CD4-positive, alpha-beta T cell treated with Interleukin-17A for 4 hours (primary cell): ENCODE measurements around the gene FOXA3.

ENCODE experiments used
- DNase-seq: peaks from one replicate; pipeline ENCODE4 v3.0.0-alpha.2; 2020; ENCODE audit warnings: mixed read lengths

FOXA3 gene

DNA sequence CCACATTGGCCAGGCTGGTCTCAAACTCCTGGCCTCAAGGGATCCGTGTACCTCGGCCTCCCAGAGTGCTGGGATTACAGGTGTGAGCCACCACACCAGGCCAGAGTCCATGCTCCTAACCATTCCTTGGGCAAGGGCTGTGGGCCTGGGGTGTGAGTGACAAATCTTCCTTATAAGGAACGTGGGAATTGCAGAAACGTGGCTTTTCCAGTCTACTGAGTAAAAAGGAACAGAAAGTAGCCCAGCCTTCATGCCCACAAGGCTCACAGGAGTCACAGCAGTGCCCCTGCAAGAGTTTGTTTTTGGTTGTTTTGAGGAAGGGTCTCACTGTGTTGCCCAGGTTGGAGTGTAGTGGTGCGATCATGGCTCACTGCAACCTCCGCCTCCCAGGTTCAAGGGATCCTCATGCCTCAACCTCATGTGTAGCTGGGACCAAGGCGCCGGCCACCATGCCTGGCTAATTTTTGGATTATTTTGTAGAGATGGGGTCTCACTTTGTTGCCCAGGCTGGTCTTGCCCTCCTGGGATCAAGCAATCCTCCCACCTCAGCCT, 33.2 kb downstream of the FOXA3 start:
- no peak for DNase-seq

DNA sequence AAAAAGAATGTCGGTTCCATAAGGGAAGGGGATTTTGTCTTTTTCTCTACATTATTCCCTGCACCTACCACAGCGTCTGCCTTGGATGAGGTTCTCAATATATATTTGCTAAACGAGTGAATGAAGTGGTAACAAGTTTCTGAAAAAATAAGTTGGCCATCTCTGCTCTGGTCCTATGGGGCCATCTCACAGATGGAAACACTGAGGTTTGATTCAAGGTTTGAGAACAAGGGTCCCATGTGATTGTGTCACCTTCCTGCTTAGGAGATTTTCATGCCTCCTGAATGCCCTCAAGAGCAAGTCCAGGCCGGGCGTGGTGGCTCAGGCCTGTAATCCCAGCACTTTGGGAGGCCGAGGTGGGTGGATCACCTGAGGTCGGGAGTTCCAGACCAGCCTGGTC, 35.1 kb downstream of the FOXA3 start:
- DNase-seq = no peak

DNA sequence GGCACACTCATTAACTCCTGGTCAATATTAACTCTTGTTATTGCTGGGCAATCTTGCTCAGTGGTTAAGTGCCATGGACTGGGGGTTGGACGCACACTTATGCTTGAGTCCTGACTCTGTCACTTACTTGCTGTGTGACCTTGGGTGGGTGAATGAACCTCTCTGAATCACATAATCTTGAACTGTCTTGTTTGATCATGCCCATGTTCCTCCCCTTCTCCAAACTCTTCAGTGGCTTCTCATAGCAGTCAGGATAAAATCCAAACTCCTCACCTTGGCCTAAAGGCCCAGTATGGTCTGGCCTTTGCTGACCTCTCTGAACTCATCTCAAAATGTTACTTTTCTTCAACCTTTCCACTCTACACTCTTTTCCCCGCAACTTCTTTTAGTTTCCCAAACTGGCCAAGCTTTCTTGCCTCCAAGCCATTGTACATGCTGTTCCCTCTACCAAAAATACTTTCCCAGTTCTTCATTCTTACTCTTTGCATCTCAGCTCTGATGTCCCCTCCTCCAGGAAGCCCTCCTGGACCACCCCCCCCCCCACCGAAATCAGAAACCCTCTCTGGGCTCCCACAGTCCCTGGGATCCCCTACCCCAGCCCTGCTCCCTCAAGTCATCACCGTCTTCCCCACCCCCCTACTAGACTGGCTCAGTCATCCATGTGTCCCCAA, 35.9 kb downstream of the FOXA3 start:
- DNase-seq = no peak

DNA sequence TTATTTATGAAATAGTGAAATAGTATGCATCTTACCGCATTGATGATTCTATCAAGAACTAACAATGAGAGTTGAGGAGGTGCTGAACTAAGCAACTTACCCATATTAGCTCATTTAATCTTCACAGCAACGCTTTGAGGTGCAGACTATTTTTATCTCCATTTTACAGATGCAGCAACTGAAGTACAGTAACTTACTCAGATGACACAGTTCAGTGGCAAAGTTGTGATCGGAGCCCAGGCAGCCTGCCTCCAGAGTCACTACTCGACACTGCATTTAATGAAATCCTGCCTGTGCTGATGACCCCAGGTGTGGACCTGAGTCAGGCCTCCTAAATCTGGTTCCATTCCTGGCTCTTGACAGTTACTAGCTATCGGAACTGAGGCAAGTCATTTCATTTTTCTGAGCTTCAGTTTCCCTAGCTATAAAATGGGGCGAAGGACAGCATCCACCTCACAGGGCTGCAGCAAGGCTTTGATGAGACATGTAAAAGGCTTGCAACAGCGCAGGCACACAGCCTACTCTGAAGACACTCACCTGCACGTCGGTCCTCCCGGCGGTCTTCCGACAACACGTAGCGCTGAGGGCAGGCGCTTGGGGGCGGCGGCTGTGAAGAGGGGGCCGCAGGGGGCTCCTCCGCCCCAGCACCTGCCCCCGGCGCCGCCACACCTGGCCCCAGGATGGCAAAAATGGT, 36.8 kb downstream of the FOXA3 start:
- no peak for DNase-seq

DNA sequence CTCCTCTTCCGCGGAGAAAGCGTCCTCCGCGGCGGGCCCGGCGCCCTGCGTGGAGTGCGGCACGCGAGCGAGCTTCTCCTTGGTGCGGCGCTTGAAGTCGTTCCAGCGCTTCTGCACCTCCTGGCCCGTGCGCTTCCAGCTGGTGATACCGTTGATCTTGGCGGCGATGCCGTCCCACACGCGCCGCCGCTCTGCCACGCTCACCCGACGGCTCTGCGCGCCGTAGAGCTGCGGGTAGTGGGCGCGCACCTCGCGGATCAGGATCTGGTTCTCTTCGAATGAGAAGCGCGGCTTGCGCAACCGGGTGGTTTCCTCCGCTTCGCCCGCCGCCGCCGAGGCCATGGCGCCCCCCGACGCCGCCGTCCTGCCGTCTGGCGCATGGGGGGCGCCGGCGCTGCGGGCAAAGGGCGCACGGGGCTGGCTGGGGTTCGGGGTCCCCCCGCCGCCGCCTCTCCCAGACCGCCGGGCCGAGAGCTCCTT, 37.3 kb downstream of the FOXA3 start:
- peak; percentile 25 for DNase-seq

DNA sequence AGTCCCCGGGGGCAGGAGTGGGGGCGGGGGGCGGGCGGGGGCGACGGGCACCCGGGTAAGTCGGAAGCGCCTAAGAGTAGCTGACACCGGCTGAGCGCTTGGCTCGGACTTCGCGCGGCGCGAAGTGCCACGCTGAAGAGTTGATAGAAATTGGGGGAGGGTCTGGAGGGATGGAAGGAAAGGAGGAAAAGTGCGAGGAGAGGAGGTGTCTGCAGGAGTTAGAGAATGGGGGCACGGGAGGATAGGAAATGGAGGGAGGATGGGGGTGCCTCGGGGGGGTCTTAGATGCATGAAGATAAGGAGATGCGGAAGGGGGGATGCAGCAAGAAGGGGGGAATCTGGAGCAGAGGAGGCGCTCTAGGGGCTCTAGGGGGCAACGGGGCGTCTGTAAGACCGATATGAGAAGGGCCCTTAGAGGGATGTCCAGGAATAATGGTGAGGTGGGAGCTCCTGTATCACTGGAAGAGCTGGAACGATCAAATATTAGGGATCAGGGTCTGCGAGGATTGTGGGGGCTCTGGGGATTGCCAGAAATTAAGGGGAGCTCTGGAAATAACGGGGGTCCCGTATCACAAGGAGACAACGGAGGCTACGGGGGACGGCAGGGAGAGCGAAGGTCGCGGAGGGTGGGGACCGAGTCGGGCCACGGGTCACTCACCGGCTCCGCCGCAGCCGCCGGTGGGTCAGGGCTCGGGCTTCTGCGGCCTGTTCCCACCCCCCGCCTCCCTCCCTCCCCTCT, 38.0 kb downstream of the FOXA3 start, which contains the start of gene MYPOP:
TSS of gene MYPOP (minus strand) at position 702 of the 739 bp plus-strand sequence. CDS start 840 bp downstream, outside the sequence.
- DNase-seq = peak; percentile 25

DNA sequence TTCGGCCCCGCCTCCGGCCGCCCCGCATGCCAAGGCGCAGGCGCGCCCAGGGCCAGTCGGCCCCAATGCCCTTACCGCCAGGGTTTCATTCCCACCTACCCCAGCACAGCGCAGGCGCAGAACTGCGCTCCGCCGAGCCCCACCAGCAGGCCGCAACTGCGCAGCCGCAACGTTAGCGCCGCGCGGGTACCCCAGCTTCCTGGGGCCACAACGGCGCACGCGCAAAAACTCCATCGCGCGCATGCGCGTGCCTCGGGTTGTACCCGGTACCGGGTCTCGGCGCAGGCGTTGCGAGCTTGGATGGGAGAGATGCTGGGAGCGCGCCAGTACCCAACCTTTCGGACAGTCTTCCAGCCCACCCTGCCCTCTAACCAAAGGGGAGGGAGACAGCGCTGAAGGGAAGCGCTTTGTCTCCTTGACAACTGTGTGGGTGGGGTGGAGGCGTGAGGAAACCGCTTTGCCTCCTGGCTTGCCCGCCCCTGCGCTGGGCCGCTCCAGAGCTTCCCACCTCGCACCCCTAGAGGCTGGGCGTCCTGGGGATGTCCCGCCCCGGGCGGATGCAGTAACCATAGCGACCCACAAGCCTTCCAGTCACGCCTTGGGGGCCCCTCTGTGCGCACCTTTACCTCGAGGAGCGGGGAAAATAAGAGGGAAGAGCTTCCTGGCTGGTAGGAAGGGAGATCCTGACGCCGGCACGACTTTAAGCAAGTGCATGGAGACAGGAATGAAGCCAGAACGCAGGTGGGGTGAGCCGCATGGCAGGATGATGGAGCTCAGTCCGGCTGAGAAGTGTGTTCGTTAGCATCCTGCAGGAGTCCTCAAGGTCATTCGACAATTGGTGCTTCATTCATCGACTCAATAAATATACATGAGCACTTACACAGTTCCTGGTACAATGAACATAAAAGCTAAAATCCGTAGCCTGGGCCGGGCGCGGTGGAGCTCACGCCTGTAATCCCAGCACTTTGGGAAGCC, 38.8 kb downstream of the FOXA3 start:
- peak; percentile 100 for DNase-seq

DNA sequence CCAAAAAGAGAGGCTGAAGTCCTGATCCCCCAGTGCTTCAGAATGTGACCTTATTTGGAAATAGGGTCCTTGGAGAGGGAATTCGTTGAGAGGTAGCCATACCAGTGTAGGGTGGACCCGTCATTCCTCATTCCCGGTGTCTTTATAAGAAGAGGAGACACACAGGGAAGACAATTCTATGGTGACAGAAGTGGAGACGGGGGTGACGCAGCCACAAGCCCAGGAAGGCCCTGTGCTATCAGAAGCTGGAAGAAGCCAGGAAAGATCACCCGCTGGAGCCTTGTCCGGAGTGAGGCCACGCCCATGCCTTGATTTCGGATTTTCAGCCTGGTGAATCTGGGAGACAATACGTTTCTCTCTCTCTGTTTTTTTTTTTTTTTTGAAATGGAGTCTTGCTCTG, 40.9 kb downstream of the FOXA3 start:
- DNase-seq = no peak

DNA sequence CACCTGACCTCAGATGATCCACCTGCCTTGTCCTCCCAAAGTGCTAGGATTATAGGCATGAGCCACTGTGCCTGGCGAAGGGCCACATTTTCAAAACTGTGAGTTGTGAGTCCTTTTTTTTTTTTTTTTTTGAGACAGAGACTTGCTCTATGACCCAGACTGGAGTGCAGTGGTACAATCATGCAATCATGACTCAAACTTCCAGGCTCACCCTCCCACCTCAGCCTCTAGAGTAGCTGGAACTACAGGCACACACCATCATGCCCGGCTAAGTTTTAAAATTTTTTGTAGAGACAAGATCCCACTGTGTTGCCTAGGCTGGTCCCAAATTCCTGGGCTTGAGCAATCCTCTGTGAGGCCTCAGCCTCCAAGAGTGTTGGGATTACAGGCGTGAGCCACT, 42.1 kb downstream of the FOXA3 start:
- no peak for DNase-seq

DNA sequence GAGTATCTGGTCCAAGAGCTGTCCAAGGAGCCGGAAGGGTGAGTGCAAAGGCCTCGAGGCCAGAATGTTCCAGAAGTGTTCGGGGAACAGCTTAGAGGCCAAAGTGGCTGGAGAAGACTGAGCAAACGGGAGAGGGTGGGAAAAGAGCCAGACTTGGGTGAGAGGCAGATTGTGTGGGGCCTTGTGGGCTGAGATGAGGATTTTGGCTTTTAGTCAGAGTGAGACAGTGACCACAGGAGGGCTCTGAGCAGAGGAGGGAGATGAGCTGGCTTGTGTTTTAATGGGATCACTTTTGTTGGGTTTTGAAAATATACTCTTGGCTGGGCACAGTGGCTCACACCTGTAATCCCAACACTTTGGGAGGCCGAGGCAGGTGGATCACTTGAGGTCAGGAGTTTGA, 44.8 kb downstream of the FOXA3 start:
- no peak for DNase-seq

DNA sequence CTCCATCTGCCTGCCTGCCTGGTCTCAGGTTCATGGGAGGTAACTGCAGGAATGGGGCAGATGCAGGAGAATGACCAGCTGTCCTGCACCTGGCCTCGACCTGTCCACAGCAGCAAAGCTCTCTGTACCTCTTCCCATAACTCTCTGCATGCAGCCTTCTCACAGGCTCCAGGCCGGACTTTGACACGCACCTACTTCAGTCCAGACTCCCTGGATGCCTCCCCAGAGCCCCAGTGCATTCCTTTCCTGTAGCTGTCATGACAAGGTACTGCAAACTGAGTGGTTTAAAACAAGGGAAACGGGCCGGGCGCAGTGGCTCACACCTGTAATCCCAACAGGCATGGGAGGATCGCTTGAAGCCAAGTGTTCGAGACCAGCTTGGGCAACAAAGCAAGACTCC, 47.2 kb downstream of the FOXA3 start:
- DNase-seq = no peak

DNA sequence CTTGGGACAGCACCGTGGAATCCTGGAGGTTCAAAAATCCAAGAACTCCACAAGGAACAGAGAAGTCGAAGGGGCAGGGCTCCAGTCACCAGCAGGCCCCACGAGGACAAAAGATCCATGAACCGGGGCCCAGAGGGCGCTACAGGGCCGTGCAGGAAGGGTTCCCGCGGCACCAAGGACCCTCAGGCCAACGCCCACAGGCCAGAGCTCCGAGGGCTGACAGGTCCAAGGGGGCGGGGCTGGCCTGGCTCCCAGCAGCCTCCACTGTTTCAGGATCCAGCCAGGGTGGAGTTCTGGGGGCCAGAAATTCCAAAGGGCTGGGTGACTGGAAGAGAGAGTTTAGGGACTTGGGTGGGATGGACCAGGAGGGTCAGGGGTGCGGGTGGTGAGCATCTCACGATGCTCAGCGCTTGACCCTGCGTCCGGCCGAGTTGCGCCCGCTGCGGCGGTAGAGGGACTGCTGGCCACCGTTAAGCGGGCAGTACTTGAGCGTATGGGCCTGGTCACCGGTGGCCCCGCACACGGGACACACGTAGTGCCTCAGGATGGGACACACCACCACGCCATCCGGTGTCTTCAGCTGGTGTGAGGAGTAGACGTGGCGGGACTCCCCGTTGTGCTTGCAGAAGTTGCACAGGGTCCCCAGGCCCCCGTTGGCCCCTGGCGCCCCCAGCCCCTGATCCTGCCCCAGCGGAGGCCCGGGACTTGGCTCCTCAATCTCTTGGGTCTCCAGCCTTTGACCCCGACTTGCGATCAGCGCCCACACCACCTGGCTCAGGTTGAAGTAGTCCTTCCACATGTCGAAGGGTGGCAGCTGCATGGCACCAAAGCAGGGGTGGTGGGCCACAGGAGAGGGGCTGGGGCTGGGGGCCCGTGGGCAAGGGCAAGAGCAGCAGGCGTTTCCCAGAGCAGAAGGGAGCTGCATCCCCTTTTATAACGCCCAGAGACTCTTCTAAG, 50.0 kb downstream of the FOXA3 start, which contains the start of gene NANOS2:
TSS of gene NANOS2 (minus strand) at position 905 of the 957 bp plus-strand sequence. CDS start at position 820, 85 bp downstream.
- DNase-seq = no peak

DNA sequence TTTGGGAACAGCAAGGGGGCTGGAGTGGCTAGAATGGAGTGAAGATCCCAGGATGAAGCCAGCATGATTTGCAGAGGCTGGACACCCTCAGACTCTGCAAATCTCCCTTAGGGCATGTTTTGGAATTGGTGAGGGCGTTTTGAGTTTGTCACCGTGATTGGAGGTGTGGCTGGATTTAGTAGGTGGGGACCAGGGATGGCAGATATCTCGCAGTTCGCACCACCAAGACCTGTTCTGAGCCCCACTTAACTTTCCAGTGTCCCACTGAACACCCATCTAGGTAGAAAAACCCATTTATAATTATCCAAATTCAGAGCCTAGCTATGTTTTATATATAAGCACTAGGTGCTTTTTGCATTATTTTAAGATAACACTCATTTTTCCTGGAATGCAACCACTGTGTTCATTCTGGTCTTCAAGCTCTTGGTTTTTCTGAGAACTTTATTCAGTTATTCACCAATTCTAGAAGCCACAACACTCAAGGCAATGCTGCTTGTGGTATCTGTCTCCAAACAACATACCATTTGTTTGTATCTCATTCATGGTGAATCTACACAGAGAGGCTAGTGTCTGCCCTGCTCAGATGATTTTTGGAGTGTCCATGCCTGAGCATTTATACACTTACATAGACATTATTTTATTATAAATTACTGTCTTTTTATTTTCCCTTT, 53.4 kb downstream of the FOXA3 start:
- no peak for DNase-seq

DNA sequence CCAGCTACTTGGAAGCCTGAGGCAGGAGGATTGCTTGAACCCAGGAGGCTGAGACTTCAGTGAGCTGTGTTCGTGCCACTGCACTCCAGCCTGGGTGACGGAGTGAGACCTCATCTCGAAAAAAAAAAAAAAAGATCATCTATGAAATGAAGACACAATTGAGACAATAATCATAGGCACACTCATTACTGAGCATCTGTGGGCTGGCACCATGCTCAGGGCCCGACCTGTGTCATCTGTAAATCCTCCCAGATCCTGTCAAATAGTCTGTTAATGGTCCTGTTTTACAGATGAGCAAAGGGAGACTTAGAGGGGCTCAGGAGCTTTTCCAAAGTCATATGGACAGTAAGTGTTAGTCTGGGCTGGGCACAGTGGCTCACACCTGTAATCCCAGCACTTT, 54.6 kb downstream of the FOXA3 start:
- DNase-seq = no peak

DNA sequence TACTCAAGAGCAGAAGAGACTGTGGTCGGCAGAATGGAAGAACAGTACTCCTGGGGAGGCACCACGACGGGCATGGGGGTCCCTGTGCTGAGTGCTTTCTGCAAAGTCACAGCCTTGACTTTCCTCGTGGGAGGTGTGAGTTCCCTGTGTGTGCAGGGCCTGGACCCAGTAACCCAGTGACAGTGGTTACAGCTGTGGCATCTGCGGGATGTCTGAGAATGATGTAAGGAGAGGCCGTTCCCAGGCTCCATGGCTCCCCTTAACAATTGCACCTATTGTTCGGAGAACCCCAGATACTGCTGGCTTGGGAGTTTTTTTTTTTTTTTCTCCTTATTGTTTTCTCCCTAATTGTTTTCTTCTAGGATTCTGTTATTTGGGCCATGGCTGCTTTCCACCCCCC, 55.6 kb downstream of the FOXA3 start:
- no peak for DNase-seq

DNA sequence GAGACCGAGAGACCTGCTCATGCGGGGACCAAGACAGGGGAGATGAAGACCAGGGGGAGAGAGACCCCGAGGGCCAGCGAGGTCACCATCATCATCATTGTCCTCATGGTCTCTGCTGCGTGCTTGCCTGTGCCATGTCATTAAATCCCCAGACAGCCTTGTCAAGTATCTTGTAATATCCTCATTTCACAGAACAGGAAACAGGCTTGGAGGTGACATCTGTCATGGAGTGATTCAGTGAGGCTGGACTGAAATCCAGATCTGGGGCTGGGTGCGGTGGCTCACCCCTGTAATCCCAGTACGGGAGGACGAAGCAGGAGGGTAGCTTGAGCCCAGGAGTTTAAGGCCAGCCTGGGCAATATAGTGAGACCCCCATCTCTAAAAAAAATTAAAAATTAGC, 56.3 kb downstream of the FOXA3 start:
- DNase-seq = no peak

DNA sequence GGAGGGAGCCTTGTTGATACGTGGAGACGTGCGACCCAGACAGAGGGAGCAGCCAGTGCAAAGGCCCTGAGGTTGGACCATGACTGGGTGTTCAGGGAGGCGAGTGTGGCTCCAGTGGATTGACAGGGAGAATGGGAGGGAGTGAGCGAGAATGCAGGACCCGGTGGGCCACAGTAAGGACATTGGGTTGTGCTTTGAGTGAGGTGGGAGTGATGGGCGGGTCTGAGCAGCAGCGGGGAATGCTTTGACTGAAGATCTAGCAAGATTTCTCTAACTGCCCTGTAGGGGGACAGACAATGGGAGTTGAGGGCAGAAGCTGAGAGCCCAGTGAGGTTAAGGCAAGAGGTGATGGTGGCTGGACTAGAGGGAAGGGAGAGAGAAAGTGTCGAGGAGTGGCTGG, 58.2 kb downstream of the FOXA3 start:
- no peak for DNase-seq
